ENCODE measurements around the gene LGR5. TPM values are rescaled to one million over a fixed set of nuclear protein-coding genes. Genes with fewer than 3 reads are reported as not detected.

Gene LGR5
- total RNA-seq, 6 experiments from 2014 or later, result not detected

DNA sequence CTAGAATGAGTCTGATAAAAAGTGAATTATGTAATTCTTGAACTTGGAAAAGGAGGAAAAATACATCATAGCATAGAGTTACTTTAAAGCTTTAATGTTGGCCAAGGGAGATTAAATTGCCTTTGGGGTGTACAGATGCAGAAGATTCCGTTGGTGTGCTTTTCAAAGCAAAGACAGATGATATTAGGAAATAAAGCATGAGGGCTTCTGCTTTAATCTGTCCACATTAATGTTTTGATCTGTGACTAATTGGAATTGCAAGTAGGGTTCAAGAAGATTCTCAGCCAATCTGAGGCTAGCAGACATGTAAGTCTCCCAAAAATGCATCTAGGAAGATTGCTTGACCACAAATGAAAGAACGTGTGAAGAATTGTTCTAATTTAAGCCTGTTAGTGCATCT, 35.2 kb downstream of the LGR5 start:
- Mint-ChIP-seq H3K36me3 (ENCODE audit: low read depth) (no peaks in the 10 kb centered on the region), H3K9me3 (no peaks in the 10 kb centered on the region), H3K27me3 (ENCODE audit: insufficient read depth) (peaks cover 2% of the 10 kb centered on the region; the same call in 1 of the 2 replicates), H3K27ac (no peak overlapping the region), H3K4me3 (no peak overlapping the region), H3K4me1 (ENCODE audit: low read depth) (peaks cover 44% of the 10 kb centered on the region)
- DNase-seq, result no peak
- TF ChIP-seq, protein P1, sequence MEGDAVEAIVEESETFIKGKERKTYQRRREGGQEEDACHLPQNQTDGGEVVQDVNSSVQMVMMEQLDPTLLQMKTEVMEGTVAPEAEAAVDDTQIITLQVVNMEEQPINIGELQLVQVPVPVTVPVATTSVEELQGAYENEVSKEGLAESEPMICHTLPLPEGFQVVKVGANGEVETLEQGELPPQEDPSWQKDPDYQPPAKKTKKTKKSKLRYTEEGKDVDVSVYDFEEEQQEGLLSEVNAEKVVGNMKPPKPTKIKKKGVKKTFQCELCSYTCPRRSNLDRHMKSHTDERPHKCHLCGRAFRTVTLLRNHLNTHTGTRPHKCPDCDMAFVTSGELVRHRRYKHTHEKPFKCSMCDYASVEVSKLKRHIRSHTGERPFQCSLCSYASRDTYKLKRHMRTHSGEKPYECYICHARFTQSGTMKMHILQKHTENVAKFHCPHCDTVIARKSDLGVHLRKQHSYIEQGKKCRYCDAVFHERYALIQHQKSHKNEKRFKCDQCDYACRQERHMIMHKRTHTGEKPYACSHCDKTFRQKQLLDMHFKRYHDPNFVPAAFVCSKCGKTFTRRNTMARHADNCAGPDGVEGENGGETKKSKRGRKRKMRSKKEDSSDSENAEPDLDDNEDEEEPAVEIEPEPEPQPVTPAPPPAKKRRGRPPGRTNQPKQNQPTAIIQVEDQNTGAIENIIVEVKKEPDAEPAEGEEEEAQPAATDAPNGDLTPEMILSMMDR (IDR thresholded peaks at IDR 0.05), result no peak

DNA sequence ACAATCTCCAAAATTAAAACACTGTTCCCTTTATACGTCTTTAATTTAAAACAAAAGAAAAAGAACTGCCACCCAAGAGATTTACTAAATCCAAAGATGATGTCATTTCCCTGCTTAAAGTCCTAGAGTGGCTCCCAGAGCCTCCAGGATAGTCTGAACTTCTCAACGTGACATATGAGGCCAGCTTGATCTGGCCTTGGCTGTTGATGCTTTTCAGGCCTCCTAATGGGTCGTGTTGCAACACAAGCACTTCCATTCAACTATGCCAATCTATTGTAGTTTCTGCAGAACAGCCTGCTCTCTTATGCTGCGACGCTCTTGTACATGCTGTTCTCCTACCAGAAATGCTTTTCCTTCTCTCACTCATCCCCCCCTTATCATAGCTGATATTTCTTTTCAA, 35.7 kb downstream of the LGR5 start:
- H3K27me3 Mint-ChIP-seq (ENCODE audit: insufficient read depth), result peaks cover 2% of the 10 kb centered on the region
- no peak overlapping the region for H3K27ac Mint-ChIP-seq
- H3K4me3 Mint-ChIP-seq, result no peak overlapping the region; the same call in 1 of the 2 replicates
- TF ChIP-seq, protein P1 (IDR thresholded peaks at IDR 0.05), result no peak
- DNase-seq, result no peak
- no peaks in the 10 kb centered on the region for H3K36me3 Mint-ChIP-seq (ENCODE audit: low read depth)
- peaks cover 44% of the 10 kb centered on the region for H3K4me1 Mint-ChIP-seq (ENCODE audit: low read depth)
- no peaks in the 10 kb centered on the region for H3K9me3 Mint-ChIP-seq

DNA sequence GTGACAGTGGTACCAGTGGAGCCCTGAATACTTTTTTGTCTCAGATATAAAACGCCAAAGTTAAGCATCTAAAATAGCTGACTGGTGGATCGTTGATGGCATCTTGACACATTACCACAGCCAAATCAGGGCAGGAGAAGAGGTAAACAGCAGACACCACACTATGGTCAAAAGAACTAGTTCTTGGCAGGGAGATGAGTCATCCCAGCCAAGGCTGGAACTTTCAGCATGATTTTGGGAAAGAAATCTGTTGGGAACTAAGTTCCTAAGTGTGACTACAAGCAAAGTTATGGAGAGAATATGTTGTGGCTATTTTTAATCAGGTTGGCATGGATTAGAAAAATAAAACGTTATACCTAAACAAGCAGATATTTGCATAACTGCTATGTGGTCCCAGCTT, 36.9 kb downstream of the LGR5 start:
- no peaks in the 10 kb centered on the region for H3K9me3 Mint-ChIP-seq
- no peaks in the 10 kb centered on the region for H3K36me3 Mint-ChIP-seq (ENCODE audit: low read depth)
- H3K27me3 Mint-ChIP-seq (ENCODE audit: insufficient read depth), result peaks cover 5% of the 10 kb centered on the region
- peak overlapping the region; percentile 53 for H3K4me3 Mint-ChIP-seq
- H3K4me1 Mint-ChIP-seq (ENCODE audit: low read depth), result peaks cover 44% of the 10 kb centered on the region
- TF ChIP-seq, protein P1 (IDR thresholded peaks at IDR 0.05), result no peak
- H3K27ac Mint-ChIP-seq, result peak overlapping the region; percentile 60
- peak; percentile 77 for DNase-seq

DNA sequence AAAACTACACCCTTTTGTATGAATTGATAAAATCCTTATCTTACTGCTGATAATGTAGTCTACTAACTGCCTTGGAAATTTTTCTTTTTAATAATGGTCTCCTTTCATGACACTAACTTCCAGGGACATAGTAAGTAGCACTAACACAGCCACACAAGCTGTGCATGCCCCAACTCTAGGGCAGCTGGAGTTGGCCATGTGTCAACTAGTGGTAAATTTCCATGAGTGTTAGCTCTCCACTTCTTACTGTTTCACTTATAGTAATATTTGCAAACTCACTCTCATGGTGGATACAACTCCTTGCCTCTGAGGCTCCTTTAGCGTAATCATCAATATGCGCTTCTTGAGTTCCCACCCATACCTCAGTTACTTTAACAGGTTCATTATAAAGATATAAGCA, 38.0 kb downstream of the LGR5 start:
- no peak for DNase-seq

DNA sequence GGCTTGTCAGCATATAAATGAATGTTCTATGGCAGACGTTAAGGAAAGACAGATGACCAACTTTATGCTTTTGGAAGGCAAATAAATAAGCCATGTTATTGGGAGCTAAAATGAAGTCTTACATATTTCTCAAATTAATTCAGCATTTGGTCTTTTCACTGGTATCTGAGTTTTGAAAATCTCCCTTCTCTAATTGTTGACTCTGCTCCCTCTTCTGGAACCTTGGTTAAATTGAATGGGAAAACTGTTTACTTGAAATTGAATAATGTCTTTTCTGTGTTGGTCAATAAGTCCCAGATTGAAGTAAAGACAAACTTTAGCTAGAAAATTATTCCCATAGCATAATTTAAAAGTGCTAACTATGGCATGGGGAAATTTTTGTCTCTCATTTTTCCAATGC, 38.7 kb downstream of the LGR5 start:
- Mint-ChIP-seq H3K36me3 (ENCODE audit: low read depth) (no peaks in the 10 kb centered on the region), H3K4me1 (ENCODE audit: low read depth) (peaks cover 34% of the 10 kb centered on the region), H3K27ac (no peak overlapping the region), H3K4me3 (no peak overlapping the region), H3K27me3 (ENCODE audit: insufficient read depth) (peaks cover 7% of the 10 kb centered on the region), H3K9me3 (no peaks in the 10 kb centered on the region)
- no peak for DNase-seq
- TF ChIP-seq, protein P1 (IDR thresholded peaks at IDR 0.05), result no peak

More for the DNA sequence above, 38.0 kb downstream of the LGR5 start:
- Mint-ChIP-seq H3K4me1 (ENCODE audit: low read depth) (peaks cover 40% of the 10 kb centered on the region), H3K27ac (no peak overlapping the region; the same call in 1 of the 2 replicates), H3K4me3 (no peak overlapping the region), H3K27me3 (ENCODE audit: insufficient read depth) (peaks cover 5% of the 10 kb centered on the region), H3K9me3 (no peaks in the 10 kb centered on the region), H3K36me3 (ENCODE audit: low read depth) (no peaks in the 10 kb centered on the region)
- TF ChIP-seq, protein P1 (IDR thresholded peaks at IDR 0.05), result no peak
